HepG2 (cell line): ENCODE data around the gene VWA1. TPM values are rescaled to one million over a fixed set of nuclear protein-coding genes. Genes with fewer than 3 reads are reported as not detected.

ENCODE experiments used
- ATAD3A ChIP-seq: sonication (generic); formaldehyde crosslinking; IDR thresholded peaks from 2 replicates; pipeline ENCODE4 v1.4.0; 2020; ENCODE audit warnings: missing genetic modification reagents
- FOSL1 ChIP-seq: sonication (generic); formaldehyde crosslinking; IDR thresholded peaks from 2 replicates; pipeline ENCODE4 v1.9.0; 2021; ENCODE audit warnings: missing genetic modification reagents, borderline replicate concordance
- HNRNPLL ChIP-seq: fragments of 200-400 bp; formaldehyde crosslinking; IDR thresholded peaks from 2 replicates; pipeline ENCODE4 v1.6.1; 2017; ENCODE audit warnings: mild to moderate bottlenecking, low read depth, low read length; ENCODE audit not compliant: poor library complexity, severe bottlenecking
- NFKBIZ ChIP-seq: IDR thresholded peaks from 2 replicates; pipeline ENCODE4 v1.6.1; 2018; ENCODE audit warnings: missing genetic modification reagents, missing compliant biosample characterization
- ZNF337 ChIP-seq: sonication (generic); formaldehyde crosslinking; IDR thresholded peaks from 2 replicates; pipeline ENCODE4 v1.5.1; 2020; ENCODE audit warnings: missing genetic modification reagents, low read depth, mild to moderate bottlenecking, borderline replicate concordance
- polyA plus RNA-seq, 8 experiments: library from polyadenylated mRNA; depleted of rRNA in 3 of 8; stranded (reverse) in 7 of 8; unstranded in 1 of 8; fragments of >200 nt; fragmentation: Illumina TruSeq in 4 of 8; extraction: Trizol in 4 of 8; gene quantifications; 2 replicates each; pipeline versions ENCODE4 v1.2.1 to v1.2.3, GENCODE V29; 2011 to 2016; ENCODE audit warnings: low read depth in 4 of 8, missing spikeins in 1 of 8, mixed read lengths in 1 of 8; ENCODE audit not compliant: insufficient read depth in 1 of 8
- total RNA-seq, 5 experiments: library from RNA; depleted of rRNA; stranded (reverse); fragments of >200 nt; fragmentation: Illumina TruSeq; extraction: Trizol; gene quantifications; 2 replicates each; pipeline ENCODE4 v1.2.3, GENCODE V29; 2016; ENCODE audit warnings: low read depth in 1 of 5
- TF ChIP-seq, protein P1 (sequence below): sonication (generic); formaldehyde crosslinking; conservative IDR thresholded peaks from 2 replicates; pipeline ENCODE4 v1.4.0; 2020; ENCODE audit warnings: missing genetic modification reagents
- TF ChIP-seq, protein P2 (sequence below): sonication (generic); formaldehyde crosslinking; IDR thresholded peaks from 2 replicates; pipeline ENCODE4 v1.5.1; 2020; ENCODE audit warnings: missing genetic modification reagents, mild to moderate bottlenecking, borderline replicate concordance
- TF ChIP-seq, protein P3 (sequence below): sonication (generic); formaldehyde crosslinking; IDR thresholded peaks from 2 replicates; pipeline ENCODE4 v1.8.1; 2023; ENCODE audit warnings: mild to moderate bottlenecking, missing genetic modification reagents
- TF ChIP-seq, protein P4 (sequence below): sonication (generic); formaldehyde crosslinking; IDR thresholded peaks from 2 replicates; pipeline ENCODE4 v1.5.1; 2020; ENCODE audit warnings: mild to moderate bottlenecking, missing genetic modification reagents, borderline replicate concordance
- TF ChIP-seq, protein P5 (sequence below): sonication (generic); formaldehyde crosslinking; IDR thresholded peaks from 2 replicates; pipeline ENCODE4 v1.5.0; 2020; ENCODE audit warnings: missing genetic modification reagents
- TF ChIP-seq, protein P6 (sequence below): sonication (generic); formaldehyde crosslinking; IDR thresholded peaks from 2 replicates; pipeline ENCODE4 v1.8.0; 2022; ENCODE audit warnings: mild to moderate bottlenecking, missing genetic modification reagents; ENCODE audit not compliant: insufficient replicate concordance

VWA1 gene
- total and polyA plus RNA-seq, 2 of the 13 experiments (the other 11 are each of a cell fraction or from before 2014, with no cell fraction given): 40.9 to 57.5 TPM

DNA sequence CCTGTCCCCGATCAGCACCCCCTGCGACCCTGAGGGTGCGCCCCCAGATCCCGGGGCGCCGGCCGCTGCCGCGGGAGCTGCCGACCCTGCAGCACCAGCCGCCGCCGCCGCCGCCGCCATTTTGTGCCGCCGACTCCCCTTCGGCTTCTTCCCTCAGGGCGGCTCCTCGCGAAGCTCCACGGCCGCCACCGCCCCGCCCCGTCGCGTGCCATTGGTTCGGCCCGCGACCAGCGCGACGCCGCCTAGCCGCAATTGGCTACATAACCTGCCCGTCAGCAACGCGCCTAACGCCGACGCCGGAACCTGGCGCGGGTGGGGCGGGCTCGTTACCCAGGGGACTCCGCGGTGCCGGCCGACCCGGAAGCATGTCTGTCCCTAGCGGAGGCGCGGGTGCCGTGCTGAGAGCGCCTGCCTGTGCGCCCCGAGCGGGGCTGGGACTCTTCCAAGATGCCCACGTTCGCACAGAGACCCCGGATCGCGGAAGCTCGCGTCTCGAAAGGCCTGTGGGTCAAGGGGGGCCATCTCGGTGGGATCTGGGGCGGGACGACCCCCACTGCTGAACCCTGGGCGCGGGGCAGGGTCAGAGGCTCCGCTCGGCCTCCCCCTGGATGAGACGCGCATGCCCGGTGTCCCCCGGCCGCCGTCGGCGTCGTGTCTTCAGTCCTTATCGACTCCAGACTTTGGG lies 36.2 kb upstream of the VWA1 start, which contains the start of gene CCNL2 (continued):
- TF ChIP-seq, protein P1, sequence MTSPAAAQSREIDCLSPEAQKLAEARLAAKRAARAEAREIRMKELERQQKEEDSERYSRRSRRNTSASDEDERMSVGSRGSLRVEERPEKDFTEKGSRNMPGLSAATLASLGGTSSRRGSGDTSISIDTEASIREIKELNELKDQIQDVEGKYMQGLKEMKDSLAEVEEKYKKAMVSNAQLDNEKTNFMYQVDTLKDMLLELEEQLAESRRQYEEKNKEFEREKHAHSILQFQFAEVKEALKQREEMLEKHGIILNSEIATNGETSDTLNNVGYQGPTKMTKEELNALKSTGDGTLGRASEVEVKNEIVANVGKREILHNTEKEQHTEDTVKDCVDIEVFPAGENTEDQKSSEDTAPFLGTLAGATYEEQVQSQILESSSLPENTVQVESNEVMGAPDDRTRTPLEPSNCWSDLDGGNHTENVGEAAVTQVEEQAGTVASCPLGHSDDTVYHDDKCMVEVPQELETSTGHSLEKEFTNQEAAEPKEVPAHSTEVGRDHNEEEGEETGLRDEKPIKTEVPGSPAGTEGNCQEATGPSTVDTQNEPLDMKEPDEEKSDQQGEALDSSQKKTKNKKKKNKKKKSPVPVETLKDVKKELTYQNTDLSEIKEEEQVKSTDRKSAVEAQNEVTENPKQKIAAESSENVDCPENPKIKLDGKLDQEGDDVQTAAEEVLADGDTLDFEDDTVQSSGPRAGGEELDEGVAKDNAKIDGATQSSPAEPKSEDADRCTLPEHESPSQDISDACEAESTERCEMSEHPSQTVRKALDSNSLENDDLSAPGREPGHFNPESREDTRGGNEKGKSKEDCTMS: no peak
- TF ChIP-seq ATAD3A (no peak), HNRNPLL (peak; percentile 92), ZNF337 (CRISPR knock-in tag) (peak; percentile 19; the same call in 1 of the 2 replicates), FOSL1 (CRISPR knock-in tag) (no peak), NFKBIZ (CRISPR knock-in tag) (peak; percentile 50; the same call in 1 of the 2 replicates)
- TF ChIP-seq, protein P2, sequence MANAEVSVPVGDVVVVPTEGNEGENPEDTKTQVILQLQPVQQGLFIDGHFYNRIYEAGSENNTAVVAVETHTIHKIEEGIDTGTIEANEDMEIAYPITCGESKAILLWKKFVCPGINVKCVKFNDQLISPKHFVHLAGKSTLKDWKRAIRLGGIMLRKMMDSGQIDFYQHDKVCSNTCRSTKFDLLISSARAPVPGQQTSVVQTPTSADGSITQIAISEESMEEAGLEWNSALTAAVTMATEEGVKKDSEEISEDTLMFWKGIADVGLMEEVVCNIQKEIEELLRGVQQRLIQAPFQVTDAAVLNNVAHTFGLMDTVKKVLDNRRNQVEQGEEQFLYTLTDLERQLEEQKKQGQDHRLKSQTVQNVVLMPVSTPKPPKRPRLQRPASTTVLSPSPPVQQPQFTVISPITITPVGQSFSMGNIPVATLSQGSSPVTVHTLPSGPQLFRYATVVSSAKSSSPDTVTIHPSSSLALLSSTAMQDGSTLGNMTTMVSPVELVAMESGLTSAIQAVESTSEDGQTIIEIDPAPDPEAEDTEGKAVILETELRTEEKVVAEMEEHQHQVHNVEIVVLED: peak; percentile 98
- TF ChIP-seq, protein P3, sequence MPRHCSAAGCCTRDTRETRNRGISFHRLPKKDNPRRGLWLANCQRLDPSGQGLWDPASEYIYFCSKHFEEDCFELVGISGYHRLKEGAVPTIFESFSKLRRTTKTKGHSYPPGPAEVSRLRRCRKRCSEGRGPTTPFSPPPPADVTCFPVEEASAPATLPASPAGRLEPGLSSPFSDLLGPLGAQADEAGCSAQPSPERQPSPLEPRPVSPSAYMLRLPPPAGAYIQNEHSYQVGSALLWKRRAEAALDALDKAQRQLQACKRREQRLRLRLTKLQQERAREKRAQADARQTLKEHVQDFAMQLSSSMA: 0 out of 2 replicates have a peak, but pooled peaks have one; percentile 61
- TF ChIP-seq, protein P4, sequence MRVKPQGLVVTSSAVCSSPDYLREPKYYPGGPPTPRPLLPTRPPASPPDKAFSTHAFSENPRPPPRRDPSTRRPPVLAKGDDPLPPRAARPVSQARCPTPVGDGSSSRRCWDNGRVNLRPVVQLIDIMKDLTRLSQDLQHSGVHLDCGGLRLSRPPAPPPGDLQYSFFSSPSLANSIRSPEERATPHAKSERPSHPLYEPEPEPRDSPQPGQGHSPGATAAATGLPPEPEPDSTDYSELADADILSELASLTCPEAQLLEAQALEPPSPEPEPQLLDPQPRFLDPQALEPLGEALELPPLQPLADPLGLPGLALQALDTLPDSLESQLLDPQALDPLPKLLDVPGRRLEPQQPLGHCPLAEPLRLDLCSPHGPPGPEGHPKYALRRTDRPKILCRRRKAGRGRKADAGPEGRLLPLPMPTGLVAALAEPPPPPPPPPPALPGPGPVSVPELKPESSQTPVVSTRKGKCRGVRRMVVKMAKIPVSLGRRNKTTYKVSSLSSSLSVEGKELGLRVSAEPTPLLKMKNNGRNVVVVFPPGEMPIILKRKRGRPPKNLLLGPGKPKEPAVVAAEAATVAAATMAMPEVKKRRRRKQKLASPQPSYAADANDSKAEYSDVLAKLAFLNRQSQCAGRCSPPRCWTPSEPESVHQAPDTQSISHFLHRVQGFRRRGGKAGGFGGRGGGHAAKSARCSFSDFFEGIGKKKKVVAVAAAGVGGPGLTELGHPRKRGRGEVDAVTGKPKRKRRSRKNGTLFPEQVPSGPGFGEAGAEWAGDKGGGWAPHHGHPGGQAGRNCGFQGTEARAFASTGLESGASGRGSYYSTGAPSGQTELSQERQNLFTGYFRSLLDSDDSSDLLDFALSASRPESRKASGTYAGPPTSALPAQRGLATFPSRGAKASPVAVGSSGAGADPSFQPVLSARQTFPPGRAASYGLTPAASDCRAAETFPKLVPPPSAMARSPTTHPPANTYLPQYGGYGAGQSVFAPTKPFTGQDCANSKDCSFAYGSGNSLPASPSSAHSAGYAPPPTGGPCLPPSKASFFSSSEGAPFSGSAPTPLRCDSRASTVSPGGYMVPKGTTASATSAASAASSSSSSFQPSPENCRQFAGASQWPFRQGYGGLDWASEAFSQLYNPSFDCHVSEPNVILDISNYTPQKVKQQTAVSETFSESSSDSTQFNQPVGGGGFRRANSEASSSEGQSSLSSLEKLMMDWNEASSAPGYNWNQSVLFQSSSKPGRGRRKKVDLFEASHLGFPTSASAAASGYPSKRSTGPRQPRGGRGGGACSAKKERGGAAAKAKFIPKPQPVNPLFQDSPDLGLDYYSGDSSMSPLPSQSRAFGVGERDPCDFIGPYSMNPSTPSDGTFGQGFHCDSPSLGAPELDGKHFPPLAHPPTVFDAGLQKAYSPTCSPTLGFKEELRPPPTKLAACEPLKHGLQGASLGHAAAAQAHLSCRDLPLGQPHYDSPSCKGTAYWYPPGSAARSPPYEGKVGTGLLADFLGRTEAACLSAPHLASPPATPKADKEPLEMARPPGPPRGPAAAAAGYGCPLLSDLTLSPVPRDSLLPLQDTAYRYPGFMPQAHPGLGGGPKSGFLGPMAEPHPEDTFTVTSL (CRISPR knock-in tag): no peak; the same call in 1 of the 2 replicates
- TF ChIP-seq, protein P5, sequence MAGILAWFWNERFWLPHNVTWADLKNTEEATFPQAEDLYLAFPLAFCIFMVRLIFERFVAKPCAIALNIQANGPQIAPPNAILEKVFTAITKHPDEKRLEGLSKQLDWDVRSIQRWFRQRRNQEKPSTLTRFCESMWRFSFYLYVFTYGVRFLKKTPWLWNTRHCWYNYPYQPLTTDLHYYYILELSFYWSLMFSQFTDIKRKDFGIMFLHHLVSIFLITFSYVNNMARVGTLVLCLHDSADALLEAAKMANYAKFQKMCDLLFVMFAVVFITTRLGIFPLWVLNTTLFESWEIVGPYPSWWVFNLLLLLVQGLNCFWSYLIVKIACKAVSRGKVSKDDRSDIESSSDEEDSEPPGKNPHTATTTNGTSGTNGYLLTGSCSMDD: 0 out of 2 replicates have a peak, but pooled peaks have one; percentile 3
- TF ChIP-seq, protein P6, sequence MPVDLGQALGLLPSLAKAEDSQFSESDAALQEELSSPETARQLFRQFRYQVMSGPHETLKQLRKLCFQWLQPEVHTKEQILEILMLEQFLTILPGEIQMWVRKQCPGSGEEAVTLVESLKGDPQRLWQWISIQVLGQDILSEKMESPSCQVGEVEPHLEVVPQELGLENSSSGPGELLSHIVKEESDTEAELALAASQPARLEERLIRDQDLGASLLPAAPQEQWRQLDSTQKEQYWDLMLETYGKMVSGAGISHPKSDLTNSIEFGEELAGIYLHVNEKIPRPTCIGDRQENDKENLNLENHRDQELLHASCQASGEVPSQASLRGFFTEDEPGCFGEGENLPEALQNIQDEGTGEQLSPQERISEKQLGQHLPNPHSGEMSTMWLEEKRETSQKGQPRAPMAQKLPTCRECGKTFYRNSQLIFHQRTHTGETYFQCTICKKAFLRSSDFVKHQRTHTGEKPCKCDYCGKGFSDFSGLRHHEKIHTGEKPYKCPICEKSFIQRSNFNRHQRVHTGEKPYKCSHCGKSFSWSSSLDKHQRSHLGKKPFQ (CRISPR knock-in tag): no peak
